HepG2 (cell line): ENCODE measurements around the gene GPR87. TPM values are rescaled to one million over a fixed set of nuclear protein-coding genes. Genes with fewer than 3 reads are reported as not detected.

Source experiments
- ATAC-seq: fragments of 200-7000 bp; cut with Tn5 transposase; 3 replicates; pipeline ENCODE4 v1.9.1; 2020; ENCODE audit warnings: mild to moderate bottlenecking, moderate library complexity
- BruUV-seq: library from RNA; stranded (reverse); fragments of 400-500 nt; replicated peaks from 2 replicates; lab custom pipeline; 2021; lab: Mats Ljungman, UMichigan
- CTCF ChIA-PET: fragments of 300-600 bp; formaldehyde crosslinking; extraction: SDS; loops from one replicate; lab custom pipeline; 2021; ENCODE audit warnings: low total read pairs, inconsistent platforms, low intra/inter-chr PET ratio; lab: Yijun Ruan, JAX
- POLR2A ChIA-PET: fragments of 350-600 bp; sonication (Branson Sonifier 250); formaldehyde crosslinking; loops from one replicate; lab custom pipeline; 2020; ENCODE audit warnings: antibody characterized with exemption, inconsistent platforms; lab: Yijun Ruan, JAX
- DNase-seq: peaks from one replicate; pipeline ENCODE4 v3.0.0-alpha.2; 2015; ENCODE audit warnings: low spot score
- FAIRE-seq: peaks from 3 replicates; lab custom pipeline; 2011; peaks lifted over from hg19 to GRCh38; lab: Jason Lieb, UNC
- H2AFZ ChIP-seq: one replicate; pipeline ENCODE4 v1.6.1; 2011; ENCODE audit warnings: low read length, inconsistent platforms
- H3K27ac ChIP-seq: fragments of 300-600 bp; 3 replicates; pipeline ENCODE4 v1.8.0; 2011; ENCODE audit warnings: mixed run types, mild to moderate bottlenecking, mixed read lengths, low read length, inconsistent platforms; ENCODE audit not compliant: insufficient read depth; ENCODE audit errors: extremely low read length
- H3K27me3 ChIP-seq, 2 experiments: fragments of 200-600 bp in 1 of 2; 2 replicates in 1 of 2; 3 replicates in 1 of 2; pipeline versions ENCODE4 v1.6.0 to v1.8.0; 2011; ENCODE audit warnings: low read length in 2 of 2, mild to moderate bottlenecking in 2 of 2, moderate library complexity in 2 of 2, inconsistent platforms in 1 of 2; ENCODE audit not compliant: insufficient read depth in 2 of 2, control insufficient read depth in 1 of 2
- H3K36me3 ChIP-seq, 2 experiments: fragments of 200-600 bp in 1 of 2; replicated peaks in 1 of 2; 2 replicates in 1 of 2; 3 replicates in 1 of 2; pipeline versions ENCODE4 v1.5.1 to v1.8.0; 2011; ENCODE audit warnings: low read length in 2 of 2, inconsistent platforms in 1 of 2; ENCODE audit not compliant: insufficient read depth in 2 of 2, control insufficient read depth in 1 of 2
- H3K4me1 ChIP-seq: 2 replicates; pipeline ENCODE4 v1.5.1; 2012; ENCODE audit warnings: low read length, inconsistent platforms; ENCODE audit not compliant: insufficient read depth
- H3K4me2 ChIP-seq: 2 replicates; pipeline ENCODE4 v1.6.0; 2011; ENCODE audit warnings: low read depth, low read length, inconsistent platforms
- H3K4me3 ChIP-seq, 3 experiments: fragments of 200-600 bp in 1 of 3; sonication (generic), shearing (Covaris generic) in 1 of 3; replicated peaks in 1 of 3; 2 replicates each; pipeline ENCODE4 v1.5.1; 2011 to 2016; ENCODE audit warnings: low read length in 3 of 3, inconsistent platforms in 2 of 3, low read depth in 2 of 3, mild to moderate bottlenecking in 2 of 3, control low read depth in 1 of 3, mixed read lengths in 1 of 3; ENCODE audit not compliant: insufficient read depth in 1 of 3
- H3K79me2 ChIP-seq: one replicate; pipeline ENCODE4 v1.6.1; 2011; ENCODE audit warnings: low read length, inconsistent platforms; ENCODE audit not compliant: insufficient read depth
- H3K9ac ChIP-seq: 2 replicates; pipeline ENCODE4 v1.6.0; 2011; ENCODE audit warnings: mild to moderate bottlenecking, low read depth, low read length, inconsistent platforms; ENCODE audit not compliant: insufficient read depth
- H3K9me3 ChIP-seq: 2 replicates; pipeline ENCODE4 v1.5.1; 2012; ENCODE audit warnings: mild to moderate bottlenecking, low read length
- H4K20me1 ChIP-seq: 2 replicates; pipeline ENCODE4 v1.6.0; 2011; ENCODE audit warnings: inconsistent platforms, mild to moderate bottlenecking, low read length, moderate library complexity; ENCODE audit not compliant: insufficient read depth
- WGBS: methylation state at CpG from one replicate; pipeline ENCODE4 v1.1.6; 2017; ENCODE audit warnings: low lambda C conversion rate; 5-methylcytosine and 5-hydroxymethylcytosine counted together
- in situ Hi-C: cut with HindIII; loops from 2 replicates; pipeline ENCODE4 v1.10.0; 2017; ENCODE audit warnings: low pct_unique_long_range_greater_than_20kb; ENCODE audit not compliant: extremely low pct_ligation_motif_present
- intact Hi-C: fragments of 100-400 bp; cut with micrococcal nuclease; formaldehyde crosslinking; loops from one replicate; pipeline ENCODE4 v1.10.0; 2022; ENCODE audit not compliant: unreplicated experiment
- polyA plus RNA-seq, 8 experiments: library from polyadenylated mRNA; depleted of rRNA in 3 of 8; stranded (reverse) in 7 of 8; unstranded in 1 of 8; fragments of >200 nt; fragmentation: Illumina TruSeq in 4 of 8; extraction: Trizol in 4 of 8; gene quantifications; 2 replicates each; pipeline versions ENCODE4 v1.2.1 to v1.2.3, GENCODE V29; 2011 to 2016; ENCODE audit warnings: low read depth in 4 of 8, missing spikeins in 1 of 8, mixed read lengths in 1 of 8; ENCODE audit not compliant: insufficient read depth in 1 of 8
- total RNA-seq, 5 experiments: library from RNA; depleted of rRNA; stranded (reverse); fragments of >200 nt; fragmentation: Illumina TruSeq; extraction: Trizol; gene quantifications; 2 replicates each; pipeline ENCODE4 v1.2.3, GENCODE V29; 2016; ENCODE audit warnings: low read depth in 1 of 5
- TF ChIP-seq, protein P1 (sequence below): sonication (generic); formaldehyde crosslinking; IDR thresholded peaks from 2 replicates; pipeline ENCODE4 v1.4.0; 2020; ENCODE audit warnings: low read depth, missing genetic modification reagents
- TF ChIP-seq, protein P2 (sequence below): sonication (generic); formaldehyde crosslinking; IDR thresholded peaks from 2 replicates; pipeline ENCODE4 v1.4.0; 2020; ENCODE audit warnings: mild to moderate bottlenecking, missing genetic modification reagents

The GPR87 gene
- total and polyA plus RNA-seq, 2 of the 13 experiments (the other 11 are each of a cell fraction or from before 2014, with no cell fraction given): not detected

DNA sequence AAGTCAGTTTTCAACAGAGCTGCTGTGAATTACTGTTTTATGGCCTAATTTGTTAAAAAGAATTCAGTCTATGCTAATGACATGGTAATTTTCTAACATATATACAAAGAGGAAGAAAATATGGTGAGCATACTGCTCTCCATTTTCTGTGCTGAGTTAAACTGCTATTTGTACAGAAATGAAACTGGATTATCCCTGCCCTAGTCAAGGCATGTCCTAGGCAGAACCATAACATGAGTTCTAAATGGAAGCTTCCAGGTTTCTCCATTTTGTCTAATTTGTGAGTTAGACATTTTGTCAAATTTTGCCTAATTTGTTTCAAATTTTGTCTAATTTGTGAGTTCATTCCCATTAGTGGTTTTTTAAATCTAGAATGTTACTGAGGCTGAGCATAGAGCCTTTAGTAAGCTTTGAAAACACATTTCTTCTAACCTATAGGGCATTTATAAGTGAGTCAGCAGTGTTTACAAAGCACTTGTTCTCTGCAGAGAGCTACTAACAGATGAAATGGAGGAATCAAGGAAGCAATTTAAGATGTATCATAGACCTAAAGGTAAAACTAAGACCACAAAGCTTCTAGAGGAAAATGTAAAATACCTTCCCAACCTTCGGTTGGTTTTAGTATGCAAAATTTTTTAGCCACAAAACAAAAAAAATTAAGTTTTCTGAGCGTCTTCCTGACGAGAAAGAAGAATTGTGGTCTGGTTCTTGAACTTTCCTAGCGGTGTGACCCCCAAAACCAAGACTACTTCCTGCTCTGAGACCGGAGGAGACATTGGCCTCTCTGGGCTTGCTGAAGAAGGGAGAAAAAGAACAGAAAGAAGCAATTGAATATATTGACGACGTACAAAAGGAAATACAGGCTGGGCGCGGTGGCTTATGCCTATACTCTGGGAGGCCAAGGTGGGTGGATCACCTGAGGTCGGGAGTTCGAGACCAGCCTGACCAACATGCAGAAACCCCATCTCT is 48.1 kb downstream of the GPR87 start:
- no peak for DNase-seq
- Histone ChIP-seq H2AFZ (no peak overlapping the region), H3K36me3 (no peaks in the 10 kb centered on the region), H3K4me1 (no peaks in the 10 kb centered on the region), H3K4me2 (no peak overlapping the region), H3K27me3 (no peaks in the 10 kb centered on the region; a peak in 1 of 5 replicates), H3K27ac (no peak overlapping the region), H3K9me3 (no peaks in the 10 kb centered on the region), H4K20me1 (no peaks in the 10 kb centered on the region), H3K79me2 (no peaks in the 10 kb centered on the region)
- intact Hi-C loops: no loop called here
- 69% methylated on average over 11 of the region's 11 CpGs for WGBS
- BruUV-seq: no TSS peak
- POLR2A ChIA-PET: no interaction called here
- in situ Hi-C loops: no loop called here
- FAIRE-seq: no peak
- TF ChIP-seq, protein P1, sequence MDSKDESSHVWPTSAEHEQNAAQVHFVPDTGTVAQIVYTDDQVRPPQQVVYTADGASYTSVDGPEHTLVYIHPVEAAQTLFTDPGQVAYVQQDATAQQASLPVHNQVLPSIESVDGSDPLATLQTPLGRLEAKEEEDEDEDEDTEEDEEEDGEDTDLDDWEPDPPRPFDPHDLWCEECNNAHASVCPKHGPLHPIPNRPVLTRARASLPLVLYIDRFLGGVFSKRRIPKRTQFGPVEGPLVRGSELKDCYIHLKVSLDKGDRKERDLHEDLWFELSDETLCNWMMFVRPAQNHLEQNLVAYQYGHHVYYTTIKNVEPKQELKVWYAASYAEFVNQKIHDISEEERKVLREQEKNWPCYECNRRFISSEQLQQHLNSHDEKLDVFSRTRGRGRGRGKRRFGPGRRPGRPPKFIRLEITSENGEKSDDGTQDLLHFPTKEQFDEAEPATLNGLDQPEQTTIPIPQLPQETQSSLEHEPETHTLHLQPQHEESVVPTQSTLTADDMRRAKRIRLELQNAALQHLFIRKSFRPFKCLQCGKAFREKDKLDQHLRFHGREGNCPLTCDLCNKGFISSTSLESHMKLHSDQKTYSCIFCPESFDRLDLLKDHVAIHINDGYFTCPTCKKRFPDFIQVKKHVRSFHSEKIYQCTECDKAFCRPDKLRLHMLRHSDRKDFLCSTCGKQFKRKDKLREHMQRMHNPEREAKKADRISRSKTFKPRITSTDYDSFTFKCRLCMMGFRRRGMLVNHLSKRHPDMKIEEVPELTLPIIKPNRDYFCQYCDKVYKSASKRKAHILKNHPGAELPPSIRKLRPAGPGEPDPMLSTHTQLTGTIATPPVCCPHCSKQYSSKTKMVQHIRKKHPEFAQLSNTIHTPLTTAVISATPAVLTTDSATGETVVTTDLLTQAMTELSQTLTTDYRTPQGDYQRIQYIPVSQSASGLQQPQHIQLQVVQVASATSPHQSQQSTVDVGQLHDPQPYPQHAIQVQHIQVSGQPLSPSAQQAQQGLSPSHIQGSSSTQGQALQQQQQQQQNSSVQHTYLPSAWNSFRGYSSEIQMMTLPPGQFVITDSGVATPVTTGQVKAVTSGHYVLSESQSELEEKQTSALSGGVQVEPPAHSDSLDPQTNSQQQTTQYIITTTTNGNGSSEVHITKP (CRISPR knock-in tag): no peak
- TF ChIP-seq, protein P2, sequence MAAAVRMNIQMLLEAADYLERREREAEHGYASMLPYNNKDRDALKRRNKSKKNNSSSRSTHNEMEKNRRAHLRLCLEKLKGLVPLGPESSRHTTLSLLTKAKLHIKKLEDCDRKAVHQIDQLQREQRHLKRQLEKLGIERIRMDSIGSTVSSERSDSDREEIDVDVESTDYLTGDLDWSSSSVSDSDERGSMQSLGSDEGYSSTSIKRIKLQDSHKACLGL (CRISPR knock-in tag): no peak
- TF ChIP-seq, all 625 proteins: peak for 0
- H3K4me3 ChIP-seq: no peak overlapping the region
- no peak overlapping the region for H3K9ac ChIP-seq
- CTCF ChIA-PET: no interaction called here
- ATAC-seq: no peak
